SH-SY5Y (cell line): ENCODE data around the gene ADIG.

Experiments used
- GATA2 ChIP-seq: IDR thresholded peaks from 2 replicates; pipeline ENCODE4 v1.6.1; 2011; ENCODE audit warnings: mild to moderate bottlenecking, low read depth, low read length
- GATA3 ChIP-seq: IDR thresholded peaks from 2 replicates; pipeline ENCODE4 v1.6.1; 2011; ENCODE audit warnings: low read depth, mild to moderate bottlenecking, low read length, moderate library complexity

The ADIG gene

DNA sequence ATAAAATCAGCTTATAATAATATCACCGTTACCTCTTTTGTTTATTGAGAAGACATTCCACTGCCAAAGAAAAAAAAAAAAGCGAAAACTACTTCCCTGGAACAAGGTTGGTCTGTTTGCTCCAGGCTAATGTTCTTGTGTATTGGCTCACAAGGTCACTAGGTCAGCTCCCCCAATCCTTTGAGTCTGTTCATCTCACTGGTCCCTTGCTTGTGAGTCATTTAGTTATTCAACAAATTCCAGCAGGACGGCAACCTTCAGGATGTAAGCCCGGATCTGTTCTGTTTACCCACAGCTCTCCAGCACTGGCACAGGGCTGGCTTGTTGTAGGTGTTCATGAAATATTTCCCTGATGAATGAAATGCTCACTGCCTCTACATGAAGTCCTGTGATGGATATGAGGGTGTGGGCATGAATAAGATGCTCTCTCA, 23.9 kb downstream of the ADIG start:
- TF ChIP-seq GATA3 (no peak), GATA2 (no peak)

DNA sequence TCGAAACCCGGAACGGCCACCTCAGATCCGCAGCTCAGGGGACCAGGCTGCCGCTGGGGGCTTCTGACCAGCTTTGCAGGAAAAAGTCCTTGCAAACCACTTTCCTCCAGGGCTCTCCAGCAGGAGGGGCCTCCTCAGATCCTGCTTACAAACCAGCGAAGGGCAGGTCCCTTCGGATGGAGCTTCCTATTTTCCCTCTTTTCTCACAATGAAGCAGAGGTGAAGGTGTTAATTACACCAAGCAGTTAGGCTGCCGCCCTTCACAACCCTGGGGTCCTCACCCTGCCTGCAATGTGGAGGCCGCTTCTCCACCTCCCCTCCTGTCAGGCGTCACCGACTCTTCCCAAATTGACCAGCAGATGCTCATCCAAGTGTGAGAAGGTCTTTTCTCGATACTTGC, 26.4 kb downstream of the ADIG start:
- TF ChIP-seq GATA2 (no peak), GATA3 (no peak)

DNA sequence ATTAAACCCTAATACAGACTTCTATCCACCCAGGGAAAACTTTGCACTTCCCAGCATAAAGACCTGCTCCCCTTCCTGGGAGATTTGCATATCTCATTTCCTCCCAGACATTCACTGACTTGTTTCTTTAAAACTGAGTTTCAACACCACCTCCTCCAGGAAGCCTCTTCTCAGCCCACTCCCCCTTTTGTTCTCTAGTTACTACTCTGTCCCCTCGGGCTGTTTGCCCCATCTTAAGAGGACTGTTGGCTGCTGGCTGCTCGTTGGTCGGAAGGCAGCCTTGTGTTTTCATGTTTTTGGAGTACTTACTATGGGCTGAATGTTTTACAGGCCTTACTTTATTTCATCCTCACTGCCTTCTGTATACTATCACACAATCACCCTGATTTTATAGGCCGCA, 27.2 kb downstream of the ADIG start:
- TF ChIP-seq GATA3 (no peak), GATA2 (no peak)

DNA sequence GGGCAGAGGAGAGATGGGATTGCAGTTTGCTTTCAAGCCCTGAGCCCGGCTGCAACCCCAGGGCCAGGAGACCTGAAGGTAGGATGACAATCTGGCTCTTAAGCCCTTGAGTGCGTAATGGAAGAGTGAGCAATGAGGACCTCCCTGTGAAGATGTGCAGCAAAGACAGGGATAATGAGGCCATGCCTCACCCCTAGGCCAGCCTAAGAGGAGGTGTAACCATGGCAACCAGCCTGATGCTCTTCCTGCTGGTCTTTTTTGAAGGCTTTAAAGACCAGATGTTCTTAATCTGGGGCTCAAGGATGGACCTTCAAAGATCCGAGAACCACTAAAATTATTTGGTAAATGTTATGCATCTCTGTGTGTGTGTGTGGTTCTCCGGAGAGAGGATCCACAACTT, 28.8 kb downstream of the ADIG start:
- TF ChIP-seq GATA2, result no peak
- no peak for TF ChIP-seq GATA3

DNA sequence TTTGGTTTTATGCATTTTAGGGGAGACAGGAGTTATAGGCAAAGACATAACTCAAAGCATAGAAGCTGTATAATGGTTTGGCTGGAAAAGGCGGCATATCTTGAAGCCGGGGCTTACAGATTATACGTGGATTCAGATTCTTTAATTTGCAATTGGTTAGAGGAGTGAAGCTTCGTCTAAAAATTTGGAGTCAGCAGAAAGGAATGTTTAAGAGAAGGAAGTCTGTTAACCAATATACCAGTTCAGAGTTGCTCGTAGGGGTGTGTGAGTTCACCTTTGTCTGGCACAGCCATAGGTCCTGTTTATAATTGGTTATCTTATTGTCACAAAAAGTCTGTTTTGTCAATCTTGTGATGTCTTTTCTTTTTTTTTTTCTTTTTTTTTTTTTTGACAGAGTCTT, 29.5 kb downstream of the ADIG start:
- TF ChIP-seq GATA2 (no peak), GATA3 (no peak)

DNA sequence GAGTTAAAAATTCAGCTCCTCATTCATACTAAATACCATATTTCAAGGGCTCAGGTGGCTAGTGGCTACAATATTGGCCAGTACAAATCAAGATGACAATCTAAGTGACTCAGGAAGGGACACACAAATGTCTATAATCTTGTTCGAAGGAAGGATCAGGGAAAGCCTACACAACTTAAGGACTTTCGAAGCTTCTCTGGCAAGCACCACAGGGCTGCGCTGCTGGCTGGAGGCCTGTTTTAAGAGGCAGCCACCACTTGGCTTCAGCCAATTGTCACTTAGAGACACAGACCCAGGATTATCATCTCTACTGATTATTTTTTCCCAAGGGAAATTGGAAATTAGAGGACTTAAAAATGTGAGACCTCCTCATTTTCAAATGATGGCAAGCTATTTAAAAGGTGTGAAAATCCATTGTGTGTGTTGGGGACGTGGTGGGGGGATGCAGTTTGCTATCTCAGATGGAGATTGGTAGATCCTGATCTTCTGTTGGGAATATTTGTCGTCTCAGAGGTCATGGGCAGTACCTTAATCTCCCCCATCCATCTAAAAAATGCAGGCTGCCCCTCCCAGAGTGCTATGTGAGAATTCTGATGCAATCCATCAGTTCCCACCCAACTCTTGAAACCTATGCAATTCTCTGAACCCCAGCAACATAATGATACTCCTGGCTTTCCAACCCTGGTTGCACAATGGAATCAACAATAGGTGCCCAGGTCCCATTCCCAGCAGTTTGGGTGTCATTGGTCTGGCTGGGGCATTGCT, 31.9 kb downstream of the ADIG start:
- TF ChIP-seq GATA2, result no peak

DNA sequence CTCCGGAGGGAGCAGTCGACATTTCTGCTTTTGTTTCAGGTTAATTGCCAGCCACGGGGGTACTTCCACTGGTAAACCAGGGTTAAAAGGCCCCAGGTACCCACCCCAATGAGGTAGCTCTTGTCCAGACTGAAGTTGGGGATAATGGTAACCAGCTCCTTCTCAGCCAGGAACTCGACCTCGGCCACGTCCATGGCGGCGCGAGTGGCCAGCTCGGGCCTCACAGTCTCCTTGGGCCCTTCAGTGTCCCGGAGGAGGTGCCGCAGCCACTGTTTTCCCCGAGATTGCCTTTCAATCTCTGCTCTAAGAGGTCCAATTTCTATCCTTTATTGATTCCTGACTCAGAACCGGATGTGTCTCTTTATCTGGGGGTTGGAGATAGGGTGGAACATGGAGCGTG, 34.3 kb downstream of the ADIG start:
- TF ChIP-seq GATA2 (no peak), GATA3 (no peak)

DNA sequence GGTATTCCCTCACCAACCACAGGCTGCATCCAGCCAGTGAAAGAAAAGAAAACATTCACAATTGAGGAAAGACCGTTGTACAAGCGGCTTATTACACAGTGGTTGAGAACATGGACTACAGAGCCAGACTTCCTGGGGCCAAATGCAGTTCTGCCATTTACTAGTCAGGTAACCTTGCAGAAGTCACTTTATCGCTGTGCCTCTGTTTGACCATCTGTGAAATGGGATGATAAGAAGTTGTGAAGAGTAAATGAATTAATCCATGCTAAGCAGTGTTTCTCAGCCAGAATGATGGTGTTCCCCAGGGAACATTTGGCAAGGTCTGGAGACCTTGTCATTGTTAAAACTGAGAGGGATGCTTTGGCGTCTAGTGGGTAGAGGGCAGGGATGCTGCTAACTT, 35.5 kb downstream of the ADIG start:
- TF ChIP-seq GATA2 (no peak), GATA3 (no peak)

DNA sequence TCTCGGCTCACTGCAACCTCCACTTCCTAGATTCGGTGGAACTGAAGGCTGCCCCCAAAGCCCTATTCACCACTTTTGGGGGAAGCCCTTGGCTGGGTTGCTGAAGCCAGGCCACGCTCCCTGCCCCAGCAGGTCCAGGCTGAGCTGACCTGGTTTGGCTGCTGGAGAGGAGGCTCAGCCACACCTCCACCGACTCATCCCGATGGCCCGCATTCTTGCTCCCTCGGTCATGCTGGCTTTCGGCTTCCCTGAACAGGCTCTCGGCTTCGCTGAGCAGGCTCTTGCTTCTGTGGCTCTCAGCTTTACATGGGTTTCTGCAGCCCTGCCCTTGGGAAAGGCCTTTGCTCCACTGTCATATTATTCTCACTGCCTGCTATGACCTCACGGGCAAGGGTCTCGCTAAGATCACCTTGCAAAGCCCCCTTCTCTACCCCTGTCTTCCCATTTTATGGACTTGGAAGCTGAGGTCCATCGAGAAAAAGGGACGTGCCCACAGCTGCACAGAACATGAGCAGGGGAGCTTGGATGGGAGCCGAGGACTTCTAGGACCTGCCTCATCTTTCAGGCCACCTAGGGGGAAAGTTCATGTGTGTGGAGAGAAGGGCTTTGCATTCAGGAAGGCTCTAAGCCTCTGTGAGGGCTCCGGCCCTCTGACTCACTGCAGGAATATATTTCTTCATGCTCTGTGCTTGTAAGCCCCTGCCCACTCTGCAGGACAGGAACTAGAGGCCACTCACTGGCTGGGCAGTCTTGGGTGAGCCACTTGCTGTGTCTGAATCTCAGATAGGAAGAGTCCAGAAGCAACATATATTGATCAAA, 36.2 kb downstream of the ADIG start:
- TF ChIP-seq GATA2 (no peak), GATA3 (no peak)

DNA sequence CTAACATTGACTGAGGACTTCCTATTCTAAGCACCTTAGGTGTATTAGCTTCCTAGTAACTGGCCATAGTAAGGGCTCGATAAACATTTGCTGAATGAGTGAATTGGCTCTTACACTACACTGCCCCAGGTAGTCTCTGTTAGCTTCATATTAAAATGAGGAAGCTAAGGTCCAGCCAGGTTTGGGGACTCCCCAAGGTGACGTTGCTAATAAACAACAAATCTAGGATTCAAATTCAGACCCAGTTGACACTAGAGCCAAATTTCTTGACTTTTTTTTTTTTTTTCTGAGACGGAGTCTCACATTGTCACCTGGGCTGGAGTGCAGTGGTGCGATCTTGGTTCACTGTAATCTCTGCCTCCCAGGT, 36.8 kb downstream of the ADIG start:
- TF ChIP-seq GATA2 (no peak), GATA3 (no peak)

DNA sequence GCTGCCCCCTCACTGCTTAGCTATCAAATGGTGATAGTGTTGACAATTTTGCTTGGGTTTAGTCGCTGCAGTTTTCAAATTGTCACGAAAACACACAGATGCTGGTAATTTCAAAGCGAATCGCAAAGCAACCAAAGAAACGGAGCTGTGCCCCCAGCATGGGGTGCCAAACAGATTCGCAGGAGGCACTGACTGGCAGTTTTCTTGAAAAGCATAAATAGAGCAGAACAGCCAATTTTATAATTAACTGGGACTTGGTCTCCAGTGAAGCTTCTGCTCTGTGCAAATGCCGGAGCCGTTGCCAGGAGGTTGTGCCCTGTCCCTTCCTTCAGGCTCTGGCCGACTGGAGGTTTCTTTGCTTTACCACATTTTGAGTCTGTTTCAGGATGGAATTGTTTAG, 39.4 kb downstream of the ADIG start:
- TF ChIP-seq GATA2 (no peak), GATA3 (no peak)

DNA sequence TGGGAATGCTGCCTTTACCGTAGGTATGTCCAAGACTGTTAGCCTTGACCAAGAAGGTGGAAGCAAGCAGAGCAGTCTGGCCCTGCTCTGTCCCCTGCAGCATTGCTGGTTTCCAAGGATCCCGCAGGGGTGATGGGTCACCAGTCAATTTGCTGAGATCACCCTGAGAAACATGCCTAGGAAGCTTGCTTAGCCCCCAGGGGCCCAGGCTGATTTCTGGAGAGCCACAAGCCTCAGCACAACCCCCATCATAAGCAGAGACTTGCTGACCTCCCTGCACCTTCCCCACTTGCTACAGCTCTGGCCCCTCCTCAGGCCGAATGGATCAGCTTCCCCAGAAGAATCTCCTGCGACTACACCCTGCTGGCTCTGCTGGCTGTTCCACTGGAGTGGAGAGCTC, 42.1 kb downstream of the ADIG start:
- no peak for TF ChIP-seq GATA3
- no peak for TF ChIP-seq GATA2

DNA sequence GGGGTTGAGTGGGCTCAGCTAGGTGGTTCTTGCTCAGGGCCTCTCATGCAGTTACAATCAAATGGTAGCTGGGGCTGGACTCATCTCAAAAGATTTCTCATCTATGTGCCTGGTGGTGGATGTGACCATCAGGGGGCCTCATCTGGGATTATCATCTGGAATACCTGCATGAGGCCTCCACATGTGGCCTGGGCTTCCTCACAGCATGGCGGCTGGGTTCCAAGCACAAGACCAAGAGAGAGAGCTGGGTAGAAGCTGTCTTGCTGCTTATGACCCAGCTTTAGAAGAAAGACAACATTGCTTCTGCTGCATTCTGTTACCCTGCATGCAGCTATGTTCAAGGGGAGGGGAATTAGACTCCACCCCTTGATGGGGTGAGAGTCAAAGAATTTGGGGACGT, 43.1 kb downstream of the ADIG start:
- TF ChIP-seq GATA2, result no peak
- no peak for TF ChIP-seq GATA3

DNA sequence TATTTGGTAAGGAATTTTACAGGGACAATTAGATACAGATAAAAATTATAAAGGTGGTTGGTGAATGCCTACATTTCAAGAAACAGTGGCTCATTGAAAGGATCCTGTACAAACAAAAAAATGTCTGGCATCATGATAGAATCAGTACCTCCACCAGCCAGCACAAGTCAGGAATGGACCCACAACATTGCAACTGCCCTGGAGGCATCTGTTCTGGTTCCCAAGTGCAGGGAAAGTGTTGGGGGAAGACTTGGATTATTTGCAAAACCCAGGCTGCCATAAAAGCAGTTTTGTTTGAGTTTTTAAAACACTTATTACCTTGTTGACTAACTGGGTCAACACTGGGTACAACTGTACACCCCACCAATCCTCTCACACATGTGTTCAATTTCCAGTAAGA, 44.9 kb downstream of the ADIG start:
- TF ChIP-seq GATA3 (no peak), GATA2 (no peak)
